A549 (cell line): ENCODE measurements around the gene TM4SF4. TPM values are rescaled to one million over a fixed set of nuclear protein-coding genes. Genes with fewer than 3 reads are reported as not detected.

Experiments
- CBX2 ChIP-seq: fragments of 200-600 bp; sonication (generic); IDR thresholded peaks from 2 replicates; pipeline ENCODE4 v1.6.1; 2016; ENCODE audit warnings: low read depth, mild to moderate bottlenecking, borderline replicate concordance
- CBX8 ChIP-seq: fragments of 200-600 bp; sonication (generic); IDR thresholded peaks from 2 replicates; pipeline ENCODE4 v1.6.1; 2016
- CEBPB ChIP-seq, 2 experiments: fragments of >200 bp in 1 of 2; sonication (Bioruptor Twin) in 1 of 2; formaldehyde crosslinking in 1 of 2; IDR thresholded peaks; 2 replicates each; pipeline ENCODE4 v1.6.1; 2012 to 2016
- CHD2 ChIP-seq: fragments of 150-350 bp; IDR thresholded peaks from 2 replicates; pipeline ENCODE4 v1.6.1; 2014; ENCODE audit warnings: low read length; ENCODE audit not compliant: partially characterized antibody
- EHMT2 ChIP-seq: fragments of 200-600 bp; sonication (generic); IDR thresholded peaks from 2 replicates; pipeline ENCODE4 v1.6.1; 2016; ENCODE audit warnings: antibody characterized with exemption, low read depth, mild to moderate bottlenecking, moderate library complexity
- EP300 ChIP-seq, 2 experiments: fragments of >200 bp; sonication (Bioruptor Twin); formaldehyde crosslinking; IDR thresholded peaks; 2 replicates in 1 of 2; 3 replicates in 1 of 2; pipeline ENCODE4 v1.6.1; 2016 to 2017
- ESRRA ChIP-seq: fragments of 150-350 bp; IDR thresholded peaks from 2 replicates; pipeline ENCODE4 v1.6.1; 2014; ENCODE audit warnings: mild to moderate bottlenecking, low read length, borderline replicate concordance
- FOSB ChIP-seq: fragments of 250-450 bp; sonication (Bioruptor Pico); IDR thresholded peaks from 2 replicates; pipeline ENCODE4 v1.5.0; 2020; ENCODE audit warnings: mild to moderate bottlenecking, moderate library complexity
- FOSL2 ChIP-seq, 2 experiments: fragments of 450-650 bp in 1 of 2; fragments of >200 bp in 1 of 2; sonication (Bioruptor Twin) in 1 of 2; formaldehyde crosslinking; IDR thresholded peaks; 2 replicates each; pipeline versions ENCODE4 v1.5.0 to v1.6.1; 2016 to 2020; ENCODE audit warnings: mild to moderate bottlenecking in 1 of 2, moderate library complexity in 1 of 2
- FOXS1 ChIP-seq: fragments of 250-450 bp; sonication (Bioruptor Pico); IDR thresholded peaks from 2 replicates; pipeline ENCODE4 v1.5.0; 2020; ENCODE audit warnings: mild to moderate bottlenecking, moderate library complexity
- GATA3 ChIP-seq: IDR thresholded peaks from 2 replicates; pipeline ENCODE4 v1.6.1; 2012; ENCODE audit warnings: borderline replicate concordance
- HDAC2 ChIP-seq: fragments of 200-600 bp; sonication (generic); IDR thresholded peaks from 2 replicates; pipeline ENCODE4 v1.6.1; 2016
- HEYL ChIP-seq: fragments of 250-450 bp; sonication (Bioruptor Pico); IDR thresholded peaks from 2 replicates; pipeline ENCODE4 v1.8.0; 2021; ENCODE audit warnings: mild to moderate bottlenecking, moderate library complexity
- HOXA7 ChIP-seq: fragments of 250-450 bp; sonication (Bioruptor Pico); IDR thresholded peaks from 2 replicates; pipeline ENCODE4 v1.5.0; 2020; ENCODE audit warnings: mild to moderate bottlenecking, moderate library complexity
- HOXB13 ChIP-seq: fragments of 250-450 bp; sonication (Bioruptor Pico); IDR thresholded peaks from 2 replicates; pipeline ENCODE4 v1.5.0; 2020; ENCODE audit warnings: low read depth, mild to moderate bottlenecking, moderate library complexity
- JUN ChIP-seq, 2 experiments: fragments of >200 bp; sonication (Bioruptor Twin); formaldehyde crosslinking; IDR thresholded peaks; 2 replicates in 1 of 2; 3 replicates in 1 of 2; pipeline ENCODE4 v1.6.1; 2016 to 2017
- KDM1A ChIP-seq: fragments of 200-600 bp; sonication (generic); IDR thresholded peaks from 2 replicates; pipeline ENCODE4 v1.6.1; 2016; ENCODE audit warnings: low read depth, mild to moderate bottlenecking
- MAZ ChIP-seq: fragments of 150-350 bp; IDR thresholded peaks from 2 replicates; pipeline ENCODE4 v1.6.1; 2014; ENCODE audit warnings: antibody characterized with exemption, low read depth, low read length, borderline replicate concordance
- MYC ChIP-seq: IDR thresholded peaks from 2 replicates; pipeline ENCODE4 v1.6.1; 2012; ENCODE audit warnings: mild to moderate bottlenecking, inconsistent platforms, low read length, improper control_type of control experiment, borderline replicate concordance
- NFE2L2 ChIP-seq: fragments of 150-350 bp; conservative IDR thresholded peaks from 2 replicates; pipeline ENCODE4 v1.6.1; 2014; ENCODE audit warnings: low read length
- NPAS2 ChIP-seq: fragments of 250-450 bp; sonication (Bioruptor Pico); IDR thresholded peaks from 2 replicates; pipeline ENCODE4 v1.8.0; 2022; ENCODE audit warnings: mild to moderate bottlenecking, moderate library complexity, borderline replicate concordance
- PHF8 ChIP-seq: fragments of 200-600 bp; sonication (generic); IDR thresholded peaks from 2 replicates; pipeline ENCODE4 v1.6.1; 2016; ENCODE audit warnings: low read depth, mild to moderate bottlenecking, antibody characterized with exemption, moderate library complexity, borderline replicate concordance
- POLR2A ChIP-seq: IDR thresholded peaks from 2 replicates; pipeline ENCODE4 v1.6.1; 2012; ENCODE audit warnings: mild to moderate bottlenecking, low read length
- POLR2AphosphoS2 ChIP-seq: conservative IDR thresholded peaks from 2 replicates; pipeline ENCODE4 v1.6.1; 2012; ENCODE audit warnings: low read length, improper control_type of control experiment, inconsistent platforms
- RAD21 ChIP-seq, 2 experiments: fragments of >200 bp in 1 of 2; sonication (Bioruptor Twin) in 1 of 2; formaldehyde crosslinking in 1 of 2; IDR thresholded peaks in 1 of 2; conservative IDR thresholded peaks in 1 of 2; 2 replicates in 1 of 2; 3 replicates in 1 of 2; pipeline ENCODE4 v1.6.1; 2012 to 2018; ENCODE audit warnings: inconsistent platforms in 1 of 2
- RARB ChIP-seq: fragments of 250-450 bp; sonication (Bioruptor Pico); IDR thresholded peaks from 2 replicates; pipeline ENCODE4 v1.8.0; 2021; ENCODE audit warnings: mild to moderate bottlenecking, moderate library complexity
- RCOR1 ChIP-seq: fragments of 150-350 bp; IDR thresholded peaks from 2 replicates; pipeline ENCODE4 v1.6.1; 2014; ENCODE audit warnings: antibody characterized with exemption, low read length, low read depth
- RFX5 ChIP-seq: fragments of 450-650 bp; IDR thresholded peaks from 2 replicates; pipeline ENCODE4 v1.7.1; 2014; ENCODE audit warnings: antibody characterized with exemption, mild to moderate bottlenecking, moderate library complexity
- RNF2 ChIP-seq: fragments of 200-600 bp; sonication (generic); IDR thresholded peaks from 2 replicates; pipeline ENCODE4 v1.6.1; 2016; ENCODE audit warnings: low read depth, mild to moderate bottlenecking, antibody characterized with exemption, moderate library complexity, borderline replicate concordance
- SREBF2 ChIP-seq: fragments of 450-650 bp; IDR thresholded peaks from 2 replicates; pipeline ENCODE4 v1.6.1; 2014; ENCODE audit warnings: mild to moderate bottlenecking, moderate library complexity
- TP53 ChIP-seq: fragments of 250-450 bp; sonication (Bioruptor Pico); IDR thresholded peaks from 2 replicates; pipeline ENCODE4 v1.5.0; 2021; ENCODE audit warnings: mild to moderate bottlenecking, moderate library complexity
- ZC3H11A ChIP-seq: fragments of 450-650 bp; IDR thresholded peaks from 2 replicates; pipeline ENCODE4 v1.6.1; 2014; ENCODE audit warnings: antibody characterized with exemption, mild to moderate bottlenecking
- ZFP36 ChIP-seq: fragments of 450-650 bp; IDR thresholded peaks from 2 replicates; pipeline ENCODE4 v1.6.1; 2014; ENCODE audit warnings: borderline replicate concordance; ENCODE audit not compliant: partially characterized antibody
- ZSCAN20 ChIP-seq: fragments of 250-450 bp; sonication (Bioruptor Pico); IDR thresholded peaks from 2 replicates; pipeline ENCODE4 v1.8.0; 2022; ENCODE audit warnings: mild to moderate bottlenecking, moderate library complexity
- polyA plus RNA-seq, 4 experiments: library from polyadenylated mRNA; depleted of rRNA in 3 of 4; stranded (reverse); fragments of >200 nt; fragmentation: RNase III in 1 of 4; extraction: RNeasy Plus Mini Kit Qiagen cat#74134 plus additional on column Dnase treatment in 1 of 4; gene quantifications; 2 replicates in 3 of 4; 3 replicates in 1 of 4; pipeline ENCODE4 v1.2.3, GENCODE V29; 2011 to 2017
- TF ChIP-seq, protein P1 (sequence below): fragments of >200 bp; sonication (Bioruptor Twin); formaldehyde crosslinking; IDR thresholded peaks from 3 replicates; pipeline ENCODE4 v1.5.1; 2016
- TF ChIP-seq, protein P2 (sequence below): fragments of 250-450 bp; sonication (Bioruptor Pico); IDR thresholded peaks from 2 replicates; pipeline ENCODE4 v1.5.0; 2021; ENCODE audit warnings: mild to moderate bottlenecking, moderate library complexity, borderline replicate concordance
- TF ChIP-seq, protein P3 (sequence below): fragments of 150-350 bp; IDR thresholded peaks from 2 replicates; pipeline ENCODE4 v1.6.1; 2014; ENCODE audit warnings: low read depth, mild to moderate bottlenecking, low read length
- TF ChIP-seq, protein P4 (sequence below): fragments of >200 bp; sonication (Bioruptor Twin); formaldehyde crosslinking; IDR thresholded peaks from 2 replicates; pipeline ENCODE4 v1.6.1; 2016
- TF ChIP-seq, protein P5 (sequence below): IDR thresholded peaks from 2 replicates; pipeline ENCODE4 v1.6.1; 2012

Gene TM4SF4
- polyA plus RNA-seq, 2 of the 4 experiments (the other 2 are of a cell fraction) = 17.4 to 45.2 TPM

DNA sequence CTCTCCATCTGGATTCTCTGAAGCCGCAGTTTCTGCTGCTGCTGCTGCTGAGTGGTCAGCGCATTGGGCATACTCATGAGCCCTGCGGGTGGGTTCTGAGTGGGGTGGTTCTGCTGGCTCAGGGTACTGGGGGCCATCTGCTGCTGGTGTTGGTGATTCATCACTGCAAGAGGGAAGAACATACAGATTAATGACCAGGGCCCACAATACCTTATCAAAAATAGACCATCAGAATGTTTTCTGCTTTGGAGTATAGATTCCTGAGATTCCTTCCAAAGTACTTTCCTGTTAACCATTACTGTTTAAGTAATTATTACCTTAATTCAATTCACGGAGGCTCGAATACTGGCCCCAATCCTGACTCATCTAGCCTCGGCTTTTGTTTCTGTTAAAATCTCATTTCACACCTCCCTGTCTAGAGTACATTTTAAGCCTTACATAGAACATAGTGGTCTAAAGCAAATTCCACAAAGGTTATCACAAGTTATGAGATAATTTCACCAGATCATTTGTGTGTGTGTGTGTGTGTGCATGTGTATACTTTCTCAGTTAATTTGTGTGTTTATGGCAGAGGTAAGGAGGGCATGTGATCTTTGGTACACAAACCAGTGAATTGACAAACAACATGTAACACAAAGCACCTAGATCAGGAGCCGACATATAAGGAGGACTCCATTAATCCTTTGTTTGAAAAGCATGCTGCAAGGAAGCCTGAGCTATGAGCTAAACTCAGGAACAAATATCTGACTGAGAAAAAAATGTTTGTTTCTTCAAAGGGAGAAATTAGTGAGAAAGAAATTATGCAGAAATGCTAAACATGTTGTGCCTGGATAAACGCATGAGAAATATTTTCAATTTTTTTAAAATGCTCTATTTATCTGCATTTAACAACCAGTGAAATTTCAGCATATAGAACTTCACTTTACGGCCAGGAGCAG is 68.1 kb downstream of the TM4SF4 start (continued):
- TF ChIP-seq MYC (no peak), TP53 (CRISPR knock-in tag) (no peak; the same call in 1 of the 2 replicates), RARB (CRISPR knock-in tag) (no peak), RFX5 (no peak), KDM1A (no peak), NFE2L2 (no peak), HEYL (CRISPR knock-in tag) (no peak), CBX2 (no peak), JUN (IDR thresholded peaks at IDR 0.05) (peak; percentile 57 to 66; a peak in 2 of 5 replicates), CHD2 (no peak), POLR2A (no peak), GATA3 (peak; percentile 86), POLR2AphosphoS2 (no peak), FOSL2 (IDR thresholded peaks at IDR 0.05) (peak; percentile 68), FOSL2 (CRISPR knock-in tag; IDR thresholded peaks at IDR 0.05) (peak; percentile 77), NPAS2 (CRISPR knock-in tag) (no peak), ESRRA (no peak), ZSCAN20 (CRISPR knock-in tag) (no peak), RCOR1 (no peak), FOXS1 (peak; percentile 49; the same call in 1 of the 2 replicates), ZC3H11A (no peak), CEBPB (IDR thresholded peaks at IDR 0.05) (0 out of 4 replicates have a peak, but pooled peaks of 1 of the 2 experiments have one; percentile 37), PHF8 (no peak), CBX8 (no peak), ZFP36 (no peak), SREBF2 (no peak), FOSB (no peak), HOXA7 (CRISPR knock-in tag) (no peak), HDAC2 (no peak), RAD21 (conservative IDR thresholded peaks at IDR 0.05 in 1 of 2, IDR thresholded peaks at IDR 0.05 in 1 of 2) (peak in 1 of 2 experiments; percentile 33; a peak in 2 of 5 replicates), MAZ (no peak), HOXB13 (CRISPR knock-in tag) (peak; percentile 88), RNF2 (no peak), EP300 (IDR thresholded peaks at IDR 0.05) (peak; percentile 43 to 65; a peak in 3 of 5 replicates), EHMT2 (no peak)
- TF ChIP-seq, protein P1, sequence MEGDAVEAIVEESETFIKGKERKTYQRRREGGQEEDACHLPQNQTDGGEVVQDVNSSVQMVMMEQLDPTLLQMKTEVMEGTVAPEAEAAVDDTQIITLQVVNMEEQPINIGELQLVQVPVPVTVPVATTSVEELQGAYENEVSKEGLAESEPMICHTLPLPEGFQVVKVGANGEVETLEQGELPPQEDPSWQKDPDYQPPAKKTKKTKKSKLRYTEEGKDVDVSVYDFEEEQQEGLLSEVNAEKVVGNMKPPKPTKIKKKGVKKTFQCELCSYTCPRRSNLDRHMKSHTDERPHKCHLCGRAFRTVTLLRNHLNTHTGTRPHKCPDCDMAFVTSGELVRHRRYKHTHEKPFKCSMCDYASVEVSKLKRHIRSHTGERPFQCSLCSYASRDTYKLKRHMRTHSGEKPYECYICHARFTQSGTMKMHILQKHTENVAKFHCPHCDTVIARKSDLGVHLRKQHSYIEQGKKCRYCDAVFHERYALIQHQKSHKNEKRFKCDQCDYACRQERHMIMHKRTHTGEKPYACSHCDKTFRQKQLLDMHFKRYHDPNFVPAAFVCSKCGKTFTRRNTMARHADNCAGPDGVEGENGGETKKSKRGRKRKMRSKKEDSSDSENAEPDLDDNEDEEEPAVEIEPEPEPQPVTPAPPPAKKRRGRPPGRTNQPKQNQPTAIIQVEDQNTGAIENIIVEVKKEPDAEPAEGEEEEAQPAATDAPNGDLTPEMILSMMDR = no peak
- TF ChIP-seq, protein P2, sequence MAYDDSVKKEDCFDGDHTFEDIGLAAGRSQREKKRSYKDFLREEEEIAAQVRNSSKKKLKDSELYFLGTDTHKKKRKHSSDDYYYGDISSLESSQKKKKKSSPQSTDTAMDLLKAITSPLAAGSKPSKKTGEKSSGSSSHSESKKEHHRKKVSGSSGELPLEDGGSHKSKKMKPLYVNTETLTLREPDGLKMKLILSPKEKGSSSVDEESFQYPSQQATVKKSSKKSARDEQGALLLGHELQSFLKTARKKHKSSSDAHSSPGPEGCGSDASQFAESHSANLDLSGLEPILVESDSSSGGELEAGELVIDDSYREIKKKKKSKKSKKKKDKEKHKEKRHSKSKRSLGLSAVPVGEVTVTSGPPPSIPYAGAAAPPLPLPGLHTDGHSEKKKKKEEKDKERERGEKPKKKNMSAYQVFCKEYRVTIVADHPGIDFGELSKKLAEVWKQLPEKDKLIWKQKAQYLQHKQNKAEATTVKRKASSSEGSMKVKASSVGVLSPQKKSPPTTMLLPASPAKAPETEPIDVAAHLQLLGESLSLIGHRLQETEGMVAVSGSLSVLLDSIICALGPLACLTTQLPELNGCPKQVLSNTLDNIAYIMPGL (CRISPR knock-in tag) = no peak
- TF ChIP-seq, protein P3, sequence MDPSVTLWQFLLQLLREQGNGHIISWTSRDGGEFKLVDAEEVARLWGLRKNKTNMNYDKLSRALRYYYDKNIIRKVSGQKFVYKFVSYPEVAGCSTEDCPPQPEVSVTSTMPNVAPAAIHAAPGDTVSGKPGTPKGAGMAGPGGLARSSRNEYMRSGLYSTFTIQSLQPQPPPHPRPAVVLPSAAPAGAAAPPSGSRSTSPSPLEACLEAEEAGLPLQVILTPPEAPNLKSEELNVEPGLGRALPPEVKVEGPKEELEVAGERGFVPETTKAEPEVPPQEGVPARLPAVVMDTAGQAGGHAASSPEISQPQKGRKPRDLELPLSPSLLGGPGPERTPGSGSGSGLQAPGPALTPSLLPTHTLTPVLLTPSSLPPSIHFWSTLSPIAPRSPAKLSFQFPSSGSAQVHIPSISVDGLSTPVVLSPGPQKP = no peak
- TF ChIP-seq, protein P4, sequence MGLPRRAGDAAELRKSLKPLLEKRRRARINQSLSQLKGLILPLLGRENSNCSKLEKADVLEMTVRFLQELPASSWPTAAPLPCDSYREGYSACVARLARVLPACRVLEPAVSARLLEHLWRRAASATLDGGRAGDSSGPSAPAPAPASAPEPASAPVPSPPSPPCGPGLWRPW = no peak
- TF ChIP-seq, protein P5, sequence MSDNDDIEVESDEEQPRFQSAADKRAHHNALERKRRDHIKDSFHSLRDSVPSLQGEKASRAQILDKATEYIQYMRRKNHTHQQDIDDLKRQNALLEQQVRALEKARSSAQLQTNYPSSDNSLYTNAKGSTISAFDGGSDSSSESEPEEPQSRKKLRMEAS = peak; percentile 38; the same call in 1 of the 2 replicates
